ENCODE results near the gene TANC1.

The TANC1 gene

GRCh38 chr2:159151198-159152127 lies 183.0 kb downstream of the TANC1 start:
- H3K27ac Mint-ChIP-seq, result no peak overlapping the region
- H3K9me3 Mint-ChIP-seq, result no peaks in the 10 kb centered on the region
- DNase-seq, result no peak
- peaks cover 2% of the 10 kb centered on the region for H3K27me3 Mint-ChIP-seq
- H3K36me3 Mint-ChIP-seq (ENCODE audit: low read depth), result no peaks in the 10 kb centered on the region
- no peak overlapping the region for H3K4me3 Mint-ChIP-seq
- H3K4me1 Mint-ChIP-seq (ENCODE audit: low read depth), result peaks cover 21% of the 10 kb centered on the region

- Mint-ChIP-seq H3K9me3 (no peaks in the 10 kb centered on the region), H3K27me3 (no peaks in the 10 kb centered on the region), H3K4me1 (ENCODE audit: low read depth) (peaks cover 20% of the 10 kb centered on the region), H3K27ac (no peak overlapping the region), H3K4me3 (no peak overlapping the region), H3K36me3 (ENCODE audit: low read depth) (no peaks in the 10 kb centered on the region)
- DNase-seq, result no peak
Measured at GRCh38 chr2:159152128-159152778, 183.8 kb downstream of the TANC1 start.

GRCh38 chr2:159153063-159153462 lies 184.6 kb downstream of the TANC1 start:
- Mint-ChIP-seq H3K9me3 (no peaks in the 10 kb centered on the region), H3K4me3 (no peak overlapping the region), H3K27me3 (no peaks in the 10 kb centered on the region), H3K27ac (no peak overlapping the region), H3K4me1 (ENCODE audit: low read depth) (peaks cover 17% of the 10 kb centered on the region), H3K36me3 (ENCODE audit: low read depth) (no peaks in the 10 kb centered on the region)
- no peak for DNase-seq

- no peaks in the 10 kb centered on the region for H3K9me3 Mint-ChIP-seq
- peaks cover 17% of the 10 kb centered on the region for H3K4me1 Mint-ChIP-seq (ENCODE audit: low read depth)
- no peak overlapping the region for H3K27ac Mint-ChIP-seq
Measured at GRCh38 chr2:159153463-159153862, 185.0 kb downstream of the TANC1 start.

GRCh38 chr2:159153951-159154350 lies 185.5 kb downstream of the TANC1 start:
- Mint-ChIP-seq H3K27me3 (no peaks in the 10 kb centered on the region), H3K4me3 (no peak overlapping the region)
- no peak for DNase-seq

More at GRCh38 chr2:159153463-159153862, 185.0 kb downstream of the TANC1 start:
- Mint-ChIP-seq H3K4me3 (no peak overlapping the region), H3K27me3 (no peaks in the 10 kb centered on the region), H3K36me3 (ENCODE audit: low read depth) (no peaks in the 10 kb centered on the region)
- no peak for DNase-seq

GRCh38 chr2:159154366-159154765 lies 185.9 kb downstream of the TANC1 start:
- H3K4me3 Mint-ChIP-seq, result no peak overlapping the region
- no peaks in the 10 kb centered on the region for H3K27me3 Mint-ChIP-seq
- no peak overlapping the region for H3K27ac Mint-ChIP-seq
- H3K4me1 Mint-ChIP-seq (ENCODE audit: low read depth), result peaks cover 17% of the 10 kb centered on the region
- no peaks in the 10 kb centered on the region for H3K9me3 Mint-ChIP-seq
- H3K36me3 Mint-ChIP-seq (ENCODE audit: low read depth), result no peaks in the 10 kb centered on the region
- no peak for DNase-seq

More at GRCh38 chr2:159153951-159154350, 185.5 kb downstream of the TANC1 start:
- Mint-ChIP-seq H3K4me1 (ENCODE audit: low read depth) (peaks cover 17% of the 10 kb centered on the region), H3K36me3 (ENCODE audit: low read depth) (no peaks in the 10 kb centered on the region), H3K9me3 (no peaks in the 10 kb centered on the region), H3K27ac (no peak overlapping the region)

GRCh38 chr2:159155320-159155719 lies 186.9 kb downstream of the TANC1 start:
- H3K36me3 Mint-ChIP-seq (ENCODE audit: low read depth), result no peaks in the 10 kb centered on the region
- no peaks in the 10 kb centered on the region for H3K9me3 Mint-ChIP-seq
- H3K4me3 Mint-ChIP-seq, result no peak overlapping the region
- H3K27ac Mint-ChIP-seq, result no peak overlapping the region
- peaks cover 17% of the 10 kb centered on the region for H3K4me1 Mint-ChIP-seq (ENCODE audit: low read depth)
- no peaks in the 10 kb centered on the region for H3K27me3 Mint-ChIP-seq
- DNase-seq, result no peak

GRCh38 chr2:159155791-159156190 lies 187.4 kb downstream of the TANC1 start:
- H3K27ac Mint-ChIP-seq, result no peak overlapping the region
- DNase-seq, result no peak
- H3K9me3 Mint-ChIP-seq, result no peaks in the 10 kb centered on the region
- H3K4me1 Mint-ChIP-seq (ENCODE audit: low read depth), result peaks cover 20% of the 10 kb centered on the region
- H3K4me3 Mint-ChIP-seq, result no peak overlapping the region
- no peaks in the 10 kb centered on the region for H3K27me3 Mint-ChIP-seq
- no peaks in the 10 kb centered on the region for H3K36me3 Mint-ChIP-seq (ENCODE audit: low read depth)

GRCh38 chr2:159156834-159157233 lies 188.4 kb downstream of the TANC1 start:
- H3K9me3 Mint-ChIP-seq, result no peaks in the 10 kb centered on the region
- no peaks in the 10 kb centered on the region for H3K36me3 Mint-ChIP-seq (ENCODE audit: low read depth)
- no peak overlapping the region for H3K4me3 Mint-ChIP-seq
- H3K27ac Mint-ChIP-seq, result no peak overlapping the region
- H3K4me1 Mint-ChIP-seq (ENCODE audit: low read depth), result peaks cover 25% of the 10 kb centered on the region
- no peak for DNase-seq
- no peaks in the 10 kb centered on the region for H3K27me3 Mint-ChIP-seq

- no peaks in the 10 kb centered on the region for H3K27me3 Mint-ChIP-seq
- no peaks in the 10 kb centered on the region for H3K36me3 Mint-ChIP-seq (ENCODE audit: low read depth)
- H3K4me3 Mint-ChIP-seq, result no peak overlapping the region
- no peak overlapping the region for H3K27ac Mint-ChIP-seq
- H3K9me3 Mint-ChIP-seq, result no peaks in the 10 kb centered on the region
- peaks cover 25% of the 10 kb centered on the region for H3K4me1 Mint-ChIP-seq (ENCODE audit: low read depth)
- DNase-seq, result no peak
Measured at GRCh38 chr2:159157361-159158209, 189.1 kb downstream of the TANC1 start.

- H3K9me3 Mint-ChIP-seq, result no peaks in the 10 kb centered on the region
- H3K36me3 Mint-ChIP-seq (ENCODE audit: low read depth), result no peaks in the 10 kb centered on the region
- H3K4me1 Mint-ChIP-seq (ENCODE audit: low read depth), result peaks cover 14% of the 10 kb centered on the region
- H3K4me3 Mint-ChIP-seq, result no peak overlapping the region
- no peaks in the 10 kb centered on the region for H3K27me3 Mint-ChIP-seq
- no peak for DNase-seq
- no peak overlapping the region for H3K27ac Mint-ChIP-seq
Measured at GRCh38 chr2:159160412-159160811, 192.0 kb downstream of the TANC1 start.

- H3K36me3 Mint-ChIP-seq (ENCODE audit: low read depth), result no peaks in the 10 kb centered on the region
- DNase-seq, result no peak
- H3K9me3 Mint-ChIP-seq, result no peaks in the 10 kb centered on the region
- H3K4me3 Mint-ChIP-seq, result no peak overlapping the region
- peak overlapping the region; percentile 14 for H3K27ac Mint-ChIP-seq
- peaks cover 14% of the 10 kb centered on the region for H3K4me1 Mint-ChIP-seq (ENCODE audit: low read depth)
- no peaks in the 10 kb centered on the region for H3K27me3 Mint-ChIP-seq
Measured at GRCh38 chr2:159160954-159161353, 192.5 kb downstream of the TANC1 start.

- Mint-ChIP-seq H3K36me3 (ENCODE audit: low read depth) (no peaks in the 10 kb centered on the region), H3K27me3 (no peaks in the 10 kb centered on the region), H3K4me3 (no peak overlapping the region), H3K27ac (no peak overlapping the region), H3K4me1 (ENCODE audit: low read depth) (peaks cover 7% of the 10 kb centered on the region), H3K9me3 (no peaks in the 10 kb centered on the region)
- DNase-seq, result no peak
Measured at GRCh38 chr2:159163930-159164329, 195.5 kb downstream of the TANC1 start.

- Mint-ChIP-seq H3K27ac (no peak overlapping the region), H3K27me3 (no peaks in the 10 kb centered on the region), H3K9me3 (no peaks in the 10 kb centered on the region), H3K4me1 (ENCODE audit: low read depth) (peaks cover 7% of the 10 kb centered on the region), H3K4me3 (no peak overlapping the region), H3K36me3 (ENCODE audit: low read depth) (no peaks in the 10 kb centered on the region)
- no peak for DNase-seq
Measured at GRCh38 chr2:159164457-159164911, 196.0 kb downstream of the TANC1 start.

All from activated T-cell treated with anti-CD3 and anti-CD28 coated beads, Interleukin-2, amount 50 U/mL, for 24 hours (primary cell).